Pancreas (tissue), 10 donors: ENCODE data around the gene XYLT2. TPM values are rescaled to one million over a fixed set of nuclear protein-coding genes. Genes with fewer than 3 reads are reported as not detected.

Experiments
- ATAC-seq, 4 donors: fragments of 200-7000 bp; cut with Tn5 transposase; one replicate each; pipeline versions ENCODE4 v1.8.0 to v1.9.1; 2020; ENCODE audit warnings: mild to moderate bottlenecking in 4 of 4, moderate library complexity in 4 of 4
- DNase-seq, 6 donors: peaks; one replicate each; pipeline ENCODE4 v3.0.0-alpha.2; 2020
- FAIRE-seq: peaks from 2 replicates; lab custom pipeline; 2012; peaks lifted over from hg19 to GRCh38; lab: Jason Lieb, UNC
- H3K27ac ChIP-seq, 4 donors: fragments of 200-600 bp; sonication (generic); 1 replicate in 3 of 4; 2 replicates in 1 of 4; pipeline versions ENCODE4 v1.5.0 to v1.8.0; 2020
- H3K27me3 ChIP-seq, 4 donors: fragments of 200-600 bp; one replicate each; pipeline ENCODE4 v1.8.0; 2021
- H3K36me3 ChIP-seq, 3 donors: fragments of 200-600 bp; sonication (generic) in 1 of 3; one replicate each; pipeline versions ENCODE4 v1.5.0 to v1.8.0; 2020 to 2021
- H3K4me1 ChIP-seq, 3 donors: fragments of 200-600 bp; one replicate each; pipeline ENCODE4 v1.8.0; 2021
- H3K4me3 ChIP-seq, 4 donors: fragments of 200-600 bp; sonication (generic) in 2 of 4; one replicate each; pipeline versions ENCODE4 v1.5.0 to v1.8.0; 2020 to 2021
- H3K9me3 ChIP-seq, 4 donors: fragments of 200-600 bp; one replicate each; pipeline ENCODE4 v1.8.0; 2021
- WGBS, 2 donors: extraction: QIAGEN DNeasy Blood & Tissue Kit; methylation state at CpG; one replicate each; pipeline ENCODE4 v1.1.7; 2013; 5-methylcytosine and 5-hydroxymethylcytosine counted together
- intact Hi-C, 3 donors: fragments of 100-400 bp; cut with DNase I; formaldehyde crosslinking; loops; one replicate each; pipeline versions ENCODE4 v1.11.1 to v1.14.2; 2022
- polyA plus RNA-seq, 2 donors: library from polyadenylated mRNA; stranded (reverse); fragments of 200-250 nt; gene quantifications; one replicate each; pipeline ENCODE4 v1.2.3, GENCODE V29; 2013
- total RNA-seq, 6 donors: library from RNA; stranded (reverse); fragmentation: NEBNext Ultra II Directional in 4 of 6; extraction: Animal tissue kit (Norgen Biotek cat#: 25700) in 4 of 6; gene quantifications; one replicate each; pipeline versions ENCODE4 v1.2.1 to v1.2.4, GENCODE V29; 2021 to 2023
- TF ChIP-seq, protein P1 (sequence below), 4 donors: fragments of 200-600 bp; sonication (generic) in 3 of 4; IDR thresholded peaks; one replicate each; pipeline versions ENCODE4 v1.5.0 to v1.8.0; 2021; ENCODE audit warnings: antibody characterized with exemption in 4 of 4
- donor health status: healthy with polysubstance abuse.
- donor health status: DM: no; HTN: no; CAD: no; lungs with moderate emphysema.
- donor health status: DM: no; HTN: no; CAD: no.
- donor health status: control.
- donor health status: control.
- donor health status: Bipolar disorder and iron deficiency.
- donor health status: DM: yes; HTN: yes; CAD: no.
- donor health status: DM: no; HTN: no; CAD: no.
- donor health status: DM: no; HTN: no; CAD: no.
- donor health status: DM: yes; HTN: yes; CAD: no.

The XYLT2 gene
- total and polyA plus RNA-seq, 8 donors, result 9.8 to 15.5 (median 12.6) TPM

DNA sequence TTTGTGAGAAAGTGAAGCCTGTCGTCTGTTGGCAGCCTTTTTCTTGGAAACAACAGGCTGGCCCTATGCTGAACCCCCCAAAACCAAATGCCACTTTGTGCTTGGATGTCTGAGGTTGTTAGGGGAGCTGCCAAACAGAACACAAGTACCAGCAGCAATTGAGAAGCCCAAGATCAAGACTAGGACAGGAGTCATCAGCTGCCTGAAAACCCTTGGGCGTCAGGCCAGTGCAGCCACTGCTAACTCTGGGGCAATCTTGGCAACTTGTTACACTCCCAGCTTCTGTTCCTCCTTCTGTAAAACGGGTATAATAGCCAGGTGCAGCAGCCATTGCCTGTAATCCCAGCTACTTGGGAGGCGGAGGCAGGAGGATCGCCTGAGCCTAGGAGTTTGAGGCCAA lies 60.7 kb downstream of the XYLT2 start:
- Histone ChIP-seq H3K27ac (no peak overlapping the region), H3K27me3 (no peaks in the 10 kb centered on the region), H3K4me3 (no peak overlapping the region), H3K36me3 (no peaks in the 10 kb centered on the region), H3K4me1 (peaks cover 0 to 4% (median 3%) of the 10 kb centered on the region in 3 donors), H3K9me3 (no peaks in the 10 kb centered on the region)
- DNase-seq (peak in 1 of 6 donors; percentile 21), FAIRE-seq (no peak), ATAC-seq (peak in 1 of 4 donors; percentile 22)
- 74 to 78% methylated on average over 5 of the region's 5 CpGs for WGBS, 2 donors
- TF ChIP-seq, protein P1, sequence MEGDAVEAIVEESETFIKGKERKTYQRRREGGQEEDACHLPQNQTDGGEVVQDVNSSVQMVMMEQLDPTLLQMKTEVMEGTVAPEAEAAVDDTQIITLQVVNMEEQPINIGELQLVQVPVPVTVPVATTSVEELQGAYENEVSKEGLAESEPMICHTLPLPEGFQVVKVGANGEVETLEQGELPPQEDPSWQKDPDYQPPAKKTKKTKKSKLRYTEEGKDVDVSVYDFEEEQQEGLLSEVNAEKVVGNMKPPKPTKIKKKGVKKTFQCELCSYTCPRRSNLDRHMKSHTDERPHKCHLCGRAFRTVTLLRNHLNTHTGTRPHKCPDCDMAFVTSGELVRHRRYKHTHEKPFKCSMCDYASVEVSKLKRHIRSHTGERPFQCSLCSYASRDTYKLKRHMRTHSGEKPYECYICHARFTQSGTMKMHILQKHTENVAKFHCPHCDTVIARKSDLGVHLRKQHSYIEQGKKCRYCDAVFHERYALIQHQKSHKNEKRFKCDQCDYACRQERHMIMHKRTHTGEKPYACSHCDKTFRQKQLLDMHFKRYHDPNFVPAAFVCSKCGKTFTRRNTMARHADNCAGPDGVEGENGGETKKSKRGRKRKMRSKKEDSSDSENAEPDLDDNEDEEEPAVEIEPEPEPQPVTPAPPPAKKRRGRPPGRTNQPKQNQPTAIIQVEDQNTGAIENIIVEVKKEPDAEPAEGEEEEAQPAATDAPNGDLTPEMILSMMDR (IDR thresholded peaks at IDR 0.05), result no peak
- intact Hi-C loops, result no loop called here

DNA sequence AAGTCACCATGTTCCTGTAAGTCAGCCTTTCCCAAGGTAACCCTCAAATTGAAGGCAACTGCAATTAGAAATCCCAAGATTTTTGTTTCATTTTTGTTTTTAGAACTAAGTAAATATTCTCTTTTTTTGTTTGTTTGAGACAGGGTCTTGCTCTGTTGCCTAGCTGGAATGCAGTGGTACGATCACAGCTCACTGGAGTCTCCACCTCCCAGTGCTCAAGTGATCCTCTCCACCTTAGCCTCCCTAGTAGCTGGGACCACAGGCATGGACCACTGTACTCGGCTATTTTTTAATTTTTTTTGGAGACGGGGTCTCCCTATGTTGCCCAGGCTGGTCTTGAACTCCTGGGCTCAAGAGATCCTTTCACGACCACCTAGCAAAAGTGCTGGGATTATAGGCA lies 62.0 kb downstream of the XYLT2 start:
- Histone ChIP-seq H3K27me3 (no peaks in the 10 kb centered on the region), H3K4me3 (no peak overlapping the region), H3K9me3 (no peaks in the 10 kb centered on the region), H3K27ac (no peak overlapping the region), H3K36me3 (no peaks in the 10 kb centered on the region), H3K4me1 (no peaks in the 10 kb centered on the region)
- intact Hi-C loops, result no loop called here
- no peak for ATAC-seq
- no peak for FAIRE-seq
- TF ChIP-seq, protein P1 (IDR thresholded peaks at IDR 0.05), result no peak
- WGBS, 2 donors, result 65 to 80% methylated on average over 4 of the region's 4 CpGs
- DNase-seq, result no peak

Other genes starting within 250 kb of the XYLT2 start
- gene SAMD14, start 216.0 kb upstream of the XYLT2 start, total RNA-seq, result under 1 TPM; 0.09 to 0.90 (median 0.33) TPM
- 1 to 10 TPM in 1 of 2 donors, under 1 TPM in 1; 0.80 to 1.3 TPM for gene SAMD14, start 216.0 kb upstream of the XYLT2 start, polyA plus RNA-seq
- gene PPP1R9B, start 195.4 kb upstream of the XYLT2 start, total RNA-seq, result 10 to 100 TPM; 13.5 to 34.6 (median 17.7) TPM
- 10 to 100 TPM; 14.3 to 29.2 TPM for gene PPP1R9B, start 195.4 kb upstream of the XYLT2 start, polyA plus RNA-seq
- 1 to 10 TPM in 2 of 6 donors, under 1 TPM in 1, not detected in 3; 0.31 to 1.1 (median 1.0) TPM for gene SGCA, start 180.1 kb upstream of the XYLT2 start, total RNA-seq
- gene SGCA, start 180.1 kb upstream of the XYLT2 start, polyA plus RNA-seq, result 1 to 10 TPM; 1.7 to 3.0 TPM
- 100 to 1,000 TPM in 2 of 6 donors, 10 to 100 TPM in 3, 1 to 10 TPM in 1; 9.0 to 875 (median 36.6) TPM for gene COL1A1, start 144.5 kb upstream of the XYLT2 start, total RNA-seq
- 10 to 100 TPM; 10.4 to 22.2 TPM for gene COL1A1, start 144.5 kb upstream of the XYLT2 start, polyA plus RNA-seq
- under 1 TPM; 0.12 to 1.00 (median 0.40) TPM for gene TMEM92, start 71.7 kb upstream of the XYLT2 start, total RNA-seq
- under 1 TPM; 0.11 to 0.14 TPM for gene TMEM92, start 71.7 kb upstream of the XYLT2 start, polyA plus RNA-seq
- gene MRPL27, start 27.1 kb downstream of the XYLT2 start, total RNA-seq, result 10 to 100 TPM; 19.6 to 29.1 (median 23.9) TPM
- gene MRPL27, start 27.1 kb downstream of the XYLT2 start, polyA plus RNA-seq, result 10 to 100 TPM; 84.5 to 89.0 TPM
- gene EME1, start 27.1 kb downstream of the XYLT2 start, total RNA-seq, result under 1 TPM in 4 of 6 donors, not detected in 2; 0.19 to 0.94 (median 0.29) TPM
- under 1 TPM; 0.45 to 0.46 TPM for gene EME1, start 27.1 kb downstream of the XYLT2 start, polyA plus RNA-seq
- 100 to 1,000 TPM in 1 of 6 donors, 10 to 100 TPM in 5; 66.7 to 114 (median 74.2) TPM for gene LRRC59, start 51.4 kb downstream of the XYLT2 start, total RNA-seq
- 10 to 100 TPM; 29.3 to 33.0 TPM for gene LRRC59, start 51.4 kb downstream of the XYLT2 start, polyA plus RNA-seq
- 10 to 100 TPM in 5 of 6 donors, 1 to 10 TPM in 1; 8.5 to 26.0 (median 18.1) TPM for gene ACSF2, start 80.1 kb downstream of the XYLT2 start, total RNA-seq
- 10 to 100 TPM; 42.4 to 61.2 TPM for gene ACSF2, start 80.1 kb downstream of the XYLT2 start, polyA plus RNA-seq
- 10 to 100 TPM in 1 of 6 donors, 1 to 10 TPM in 5; 1.7 to 10.0 (median 5.0) TPM for gene CHAD, start 122.8 kb downstream of the XYLT2 start, total RNA-seq
- gene CHAD, start 122.8 kb downstream of the XYLT2 start, polyA plus RNA-seq, result 10 to 100 TPM; 13.4 to 26.2 TPM
- gene RSAD1, start 132.7 kb downstream of the XYLT2 start, total RNA-seq, result 10 to 100 TPM; 20.1 to 35.7 (median 30.1) TPM
- 10 to 100 TPM; 42.5 to 49.4 TPM for gene RSAD1, start 132.7 kb downstream of the XYLT2 start, polyA plus RNA-seq
- gene MYCBPAP, start 162.3 kb downstream of the XYLT2 start, total RNA-seq, result 1 to 10 TPM in 3 of 6 donors, under 1 TPM in 3; 0.43 to 1.1 (median 0.80) TPM
- 1 to 10 TPM; 1.1 to 1.7 TPM for gene MYCBPAP, start 162.3 kb downstream of the XYLT2 start, polyA plus RNA-seq
- 10 to 100 TPM in 4 of 6 donors, 1 to 10 TPM in 2; 7.6 to 30.2 (median 12.7) TPM for gene EPN3, start 186.6 kb downstream of the XYLT2 start, total RNA-seq
- 10 to 100 TPM in 1 of 2 donors, 1 to 10 TPM in 1; 6.9 to 25.4 TPM for gene EPN3, start 186.6 kb downstream of the XYLT2 start, polyA plus RNA-seq
- gene SPATA20, start 201.0 kb downstream of the XYLT2 start, total RNA-seq, result 10 to 100 TPM; 26.9 to 42.3 (median 36.1) TPM
- 10 to 100 TPM; 70.1 to 80.8 TPM for gene SPATA20, start 201.0 kb downstream of the XYLT2 start, polyA plus RNA-seq
- gene CACNA1G, start 214.6 kb downstream of the XYLT2 start, total RNA-seq, result under 1 TPM in 5 of 6 donors, not detected in 1; 0.03 to 0.37 (median 0.09) TPM
- gene CACNA1G, start 214.6 kb downstream of the XYLT2 start, polyA plus RNA-seq, result under 1 TPM; 0.02 to 0.11 TPM